22Rv1 (cell line): Measurements from ENCODE around the gene FERD3L.

Source experiments
- ZFX ChIP-seq: fragments of 450-650 bp; IDR thresholded peaks from 2 replicates; pipeline ENCODE4 v1.6.1; 2017; ENCODE audit warnings: antibody characterized with exemption, borderline replicate concordance
- TF ChIP-seq, protein P1 (sequence below): fragments of 450-650 bp; IDR thresholded peaks from 2 replicates; pipeline ENCODE4 v1.5.1; 2017; ENCODE audit warnings: mild to moderate bottlenecking

- TF ChIP-seq, protein P1, sequence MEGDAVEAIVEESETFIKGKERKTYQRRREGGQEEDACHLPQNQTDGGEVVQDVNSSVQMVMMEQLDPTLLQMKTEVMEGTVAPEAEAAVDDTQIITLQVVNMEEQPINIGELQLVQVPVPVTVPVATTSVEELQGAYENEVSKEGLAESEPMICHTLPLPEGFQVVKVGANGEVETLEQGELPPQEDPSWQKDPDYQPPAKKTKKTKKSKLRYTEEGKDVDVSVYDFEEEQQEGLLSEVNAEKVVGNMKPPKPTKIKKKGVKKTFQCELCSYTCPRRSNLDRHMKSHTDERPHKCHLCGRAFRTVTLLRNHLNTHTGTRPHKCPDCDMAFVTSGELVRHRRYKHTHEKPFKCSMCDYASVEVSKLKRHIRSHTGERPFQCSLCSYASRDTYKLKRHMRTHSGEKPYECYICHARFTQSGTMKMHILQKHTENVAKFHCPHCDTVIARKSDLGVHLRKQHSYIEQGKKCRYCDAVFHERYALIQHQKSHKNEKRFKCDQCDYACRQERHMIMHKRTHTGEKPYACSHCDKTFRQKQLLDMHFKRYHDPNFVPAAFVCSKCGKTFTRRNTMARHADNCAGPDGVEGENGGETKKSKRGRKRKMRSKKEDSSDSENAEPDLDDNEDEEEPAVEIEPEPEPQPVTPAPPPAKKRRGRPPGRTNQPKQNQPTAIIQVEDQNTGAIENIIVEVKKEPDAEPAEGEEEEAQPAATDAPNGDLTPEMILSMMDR, result no peak
- TF ChIP-seq ZFX, result no peak
Measured at GRCh38 chr7:19114551-19114855, 30.7 kb downstream of the FERD3L start.
